NT2/D1 (cell line): ENCODE data around the gene FBXL22.

Experiments used
- YY1 ChIP-seq: IDR thresholded peaks from 2 replicates; pipeline ENCODE4 v1.6.1; 2011; ENCODE audit not compliant: insufficient read length, insufficient read depth
- ZNF274 ChIP-seq: IDR thresholded peaks from 2 replicates; pipeline ENCODE4 v1.6.1; 2011; ENCODE audit warnings: mild to moderate bottlenecking, low read depth, low read length

DNA sequence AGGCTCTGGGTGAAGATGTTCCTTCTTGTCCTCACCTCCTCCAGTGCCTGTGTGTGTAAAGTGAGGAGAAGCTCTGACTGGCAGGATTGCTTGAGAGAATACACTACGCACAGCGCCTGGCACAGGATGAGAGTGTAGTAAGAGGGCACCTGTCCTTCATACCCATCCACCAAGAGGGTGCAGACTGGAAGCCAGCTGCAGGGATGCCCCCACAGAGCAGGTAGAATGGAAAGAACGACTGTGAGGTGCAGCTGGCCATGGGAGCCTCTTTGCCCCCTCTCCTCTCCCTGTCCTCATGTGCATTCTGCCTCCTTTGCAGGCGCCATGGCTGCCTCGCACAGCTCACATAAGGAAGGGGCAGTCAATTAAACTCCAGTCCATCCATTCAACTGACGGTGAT lies 12.3 kb downstream of the FBXL22 start:
- TF ChIP-seq ZNF274 = no peak
- no peak for TF ChIP-seq YY1
